ENCODE results near the gene KCNH2.

GRCh38 chr7:150931199-150931869 is 46.8 kb downstream of the KCNH2 start:
- TF ChIP-seq EZH2 (conservative IDR thresholded peaks at IDR 0.05; ENCODE audit: low read depth, low read length) (no peak), BRCA1 (CRISPR knock-in tag; IDR thresholded peaks at IDR 0.05) (no peak), REST (IDR thresholded peaks at IDR 0.05; ENCODE audit: borderline replicate concordance in 1 of 2, low read depth in 1 of 2, low read length in 2 of 2) (no peak), SP1 (IDR thresholded peaks at IDR 0.05) (no peak), SP1 (CRISPR knock-in tag; IDR thresholded peaks at IDR 0.05) (no peak), CTCF (CRISPR knock-in tag; IDR thresholded peaks at IDR 0.05) (no peak)

Data from HepG2 (cell line).